ENCODE measurements around the gene ANO2. TPM values are rescaled to one million over a fixed set of nuclear protein-coding genes. Genes with fewer than 3 reads are reported as not detected.
"Not testable (repeated sequence)": the region's sequence is repeated elsewhere in the genome, so short reads cannot be mapped to it uniquely, and the experiment has no call there.

Gene ANO2
- total RNA-seq, 1 donor from 2014 or later, result 16.1 TPM

GRCh38 chr12:5901416-5901815 lies 43.6 kb downstream of the ANO2 start:
- intact Hi-C loops (cut with micrococcal nuclease), result no loop called here
- DNase-seq (no peak), ATAC-seq (no peak)

- DNase-seq, result no peak
- intact Hi-C loops (cut with micrococcal nuclease), result no loop called here
- ATAC-seq, result no peak
Observed at GRCh38 chr12:5900533-5901205, 44.4 kb downstream of the ANO2 start.

GRCh38 chr12:5900076-5900475 lies 45.0 kb downstream of the ANO2 start:
- ATAC-seq (no peak), DNase-seq (no peak)
- intact Hi-C loops (cut with micrococcal nuclease), result no loop called here

GRCh38 chr12:5899675-5900074 lies 45.4 kb downstream of the ANO2 start:
- intact Hi-C loops (cut with micrococcal nuclease), result no loop called here
- ATAC-seq (no peak), DNase-seq (no peak)

GRCh38 chr12:5898874-5899273 lies 46.2 kb downstream of the ANO2 start:
- intact Hi-C loops (cut with micrococcal nuclease), result no loop called here
- DNase-seq, result no peak
- no peak for ATAC-seq

GRCh38 chr12:5889381-5890047 lies 55.5 kb downstream of the ANO2 start:
- ATAC-seq (no peak), DNase-seq (no peak)
- intact Hi-C loops (cut with micrococcal nuclease), result no loop called here

GRCh38 chr12:5888816-5889315 lies 56.2 kb downstream of the ANO2 start:
- no peak for ATAC-seq
- intact Hi-C loops (cut with micrococcal nuclease), result no loop called here
- no peak for DNase-seq

- ATAC-seq; DNase-seq; intact Hi-C loops (cut with micrococcal nuclease): not testable (repeated sequence)
Observed at GRCh38 chr12:5887819-5888218, 57.2 kb downstream of the ANO2 start.

- ATAC-seq (no peak), DNase-seq (no peak)
- intact Hi-C loops (cut with micrococcal nuclease), result no loop called here
Observed at GRCh38 chr12:5884866-5885265, 60.2 kb downstream of the ANO2 start.

- DNase-seq (no peak), ATAC-seq (no peak)
- intact Hi-C loops (cut with micrococcal nuclease), result no loop called here
Observed at GRCh38 chr12:5884285-5884684, 60.8 kb downstream of the ANO2 start.

GRCh38 chr12:5882511-5883190 lies 62.4 kb downstream of the ANO2 start:
- no peak for DNase-seq
- no peak for ATAC-seq
- intact Hi-C loops (cut with micrococcal nuclease), result no loop called here

GRCh38 chr12:5881666-5882065 lies 63.4 kb downstream of the ANO2 start:
- ATAC-seq (no peak), DNase-seq (no peak)
- intact Hi-C loops (cut with micrococcal nuclease), result no loop called here

- DNase-seq (no peak), ATAC-seq (no peak)
- intact Hi-C loops (cut with micrococcal nuclease), result no loop called here
Observed at GRCh38 chr12:5881101-5881606, 63.9 kb downstream of the ANO2 start.

- ATAC-seq (no peak), DNase-seq (no peak)
- intact Hi-C loops (cut with micrococcal nuclease), result no loop called here
Observed at GRCh38 chr12:5875851-5876250, 69.2 kb downstream of the ANO2 start.

- no peak for ATAC-seq
- intact Hi-C loops (cut with micrococcal nuclease), result no loop called here
Observed at GRCh38 chr12:5874514-5874913, 70.5 kb downstream of the ANO2 start.

GRCh38 chr12:5873281-5873919 lies 71.7 kb downstream of the ANO2 start:
- DNase-seq, result no peak
- no peak for ATAC-seq
- intact Hi-C loops (cut with micrococcal nuclease), result no loop called here

More at GRCh38 chr12:5874514-5874913, 70.5 kb downstream of the ANO2 start:
- DNase-seq, result no peak

GRCh38 chr12:5872745-5873144 lies 72.3 kb downstream of the ANO2 start:
- intact Hi-C loops (cut with micrococcal nuclease), result no loop called here
- ATAC-seq, result no peak
- DNase-seq, result no peak

GRCh38 chr12:5871741-5872140 lies 73.3 kb downstream of the ANO2 start:
- DNase-seq, result no peak
- intact Hi-C loops (cut with micrococcal nuclease), result no loop called here
- no peak for ATAC-seq

- no peak for ATAC-seq
- intact Hi-C loops (cut with micrococcal nuclease), result no loop called here
- no peak for DNase-seq
Observed at GRCh38 chr12:5870183-5870582, 74.9 kb downstream of the ANO2 start.
